OCI-M2 (cell line): ENCODE measurements around the gene UAP1L1.

Source experiments
- DNase-seq: peaks from one replicate; lab custom pipeline; 2025; ENCODE audit not compliant: unreplicated experiment; lab: John Stamatoyannopoulos, UW

Gene UAP1L1

DNA sequence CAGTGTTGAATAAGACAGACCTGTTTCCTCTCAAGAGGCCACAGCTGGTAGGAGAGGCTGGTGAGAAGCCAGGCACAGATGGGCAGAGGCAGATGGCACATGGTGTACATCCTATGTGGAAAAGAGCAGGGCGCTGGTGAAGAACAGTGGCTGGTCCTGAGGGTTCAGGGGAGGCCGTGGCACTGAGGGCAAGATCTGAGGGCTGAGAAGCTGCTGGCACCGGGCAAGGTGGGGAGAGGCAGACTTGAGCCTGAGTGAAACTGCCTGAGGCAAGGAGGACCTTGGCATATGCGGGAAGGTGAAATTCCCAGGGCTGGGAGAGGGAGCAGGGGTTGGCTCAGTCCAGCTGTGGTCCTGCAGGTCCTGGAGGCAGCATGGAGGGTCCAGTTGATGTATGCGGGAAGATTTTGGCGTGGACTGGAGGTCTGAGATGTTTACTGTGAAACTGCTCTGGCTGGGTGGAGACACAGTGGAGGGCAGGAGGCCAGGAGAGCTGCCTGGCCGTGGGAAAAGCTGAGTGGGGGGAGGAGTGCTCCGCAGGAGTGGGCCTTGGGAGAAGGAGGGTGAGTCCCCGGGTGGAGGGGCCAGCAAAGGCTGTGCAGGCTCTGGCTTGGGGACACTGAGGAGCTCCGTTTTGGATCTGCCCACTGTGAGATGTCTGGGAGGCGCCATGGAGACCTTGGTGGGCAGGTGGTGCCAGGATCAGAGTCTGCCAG lies 12.1 kb downstream of the UAP1L1 start:
- no peak for DNase-seq

DNA sequence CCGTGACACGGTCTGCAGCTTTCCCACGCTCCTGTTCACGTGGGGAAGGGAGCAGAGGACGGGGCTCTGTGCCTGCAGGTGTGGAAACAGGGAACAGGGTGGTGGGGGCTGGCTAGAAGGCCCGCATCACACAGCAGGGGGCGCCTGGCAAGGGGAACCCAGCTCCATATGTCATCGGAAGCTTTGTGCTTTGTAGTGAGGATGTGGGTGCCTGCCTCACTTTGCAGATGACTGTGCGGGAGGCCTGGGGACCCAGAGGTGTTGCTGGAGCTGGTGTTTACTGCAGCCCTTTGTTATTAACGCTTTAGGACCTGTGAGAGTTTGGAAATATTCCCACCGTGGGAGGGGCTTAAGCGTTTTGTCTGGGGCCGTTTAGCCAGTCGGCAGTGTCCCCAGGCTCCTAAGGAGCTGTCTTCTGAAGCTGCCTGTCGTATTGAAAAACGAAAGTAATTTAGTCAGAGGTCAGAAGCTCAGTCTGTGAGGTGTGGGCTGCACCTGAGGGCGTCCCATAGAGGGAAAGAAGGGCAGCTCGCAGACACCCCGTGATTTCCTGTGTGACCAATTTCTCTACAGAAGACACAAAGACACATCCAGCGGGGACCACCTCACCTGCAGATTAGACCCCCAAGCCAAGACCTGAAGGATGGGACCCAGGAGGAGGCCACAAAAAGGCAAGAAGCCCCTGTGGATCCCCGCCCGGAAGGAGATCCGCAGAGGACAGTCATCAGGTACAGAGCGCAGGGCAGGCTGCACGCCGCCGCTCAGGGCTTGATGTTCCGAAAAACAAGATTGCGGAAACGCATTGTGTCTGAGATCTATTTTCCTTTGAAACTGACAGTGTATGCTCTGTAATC lies 18.6 kb downstream of the UAP1L1 start:
- DNase-seq = no peak

DNA sequence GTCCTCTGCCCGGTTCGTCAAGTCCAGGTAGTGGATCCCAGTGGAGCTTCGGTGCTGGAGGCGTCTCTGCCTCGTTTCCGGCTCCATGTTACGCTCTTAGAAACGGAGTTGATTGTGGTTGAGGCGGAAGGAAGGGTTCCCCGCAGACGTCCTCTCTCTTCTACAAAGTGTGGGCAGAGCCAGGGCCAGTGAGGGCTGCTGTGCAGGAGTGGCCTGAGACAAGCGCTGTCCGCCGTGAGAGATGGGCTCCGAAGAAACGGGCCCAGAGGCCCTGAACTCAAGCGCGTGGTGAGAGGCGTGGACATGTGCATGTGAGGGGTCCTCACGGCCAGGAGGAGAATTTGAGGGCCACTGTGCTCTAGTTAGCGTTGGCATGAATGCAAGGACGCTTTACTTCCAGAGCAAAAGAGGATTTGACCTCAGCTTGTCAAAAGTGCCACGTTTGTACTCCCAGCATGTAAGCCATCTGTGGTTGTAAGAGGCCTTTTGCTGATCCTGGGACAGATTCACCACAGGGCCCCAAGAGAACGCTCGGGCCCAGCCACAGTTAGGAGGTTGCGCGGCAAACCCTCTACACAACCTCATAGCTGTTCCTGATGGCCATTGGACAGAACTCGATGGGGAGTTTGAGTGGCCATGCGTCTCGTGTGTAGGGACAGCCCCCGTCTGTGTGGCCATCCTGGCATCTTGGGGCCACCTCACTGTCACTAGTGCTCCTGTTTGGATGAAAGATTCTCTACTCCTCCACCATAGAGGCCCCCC lies 19.6 kb downstream of the UAP1L1 start:
- no peak for DNase-seq

DNA sequence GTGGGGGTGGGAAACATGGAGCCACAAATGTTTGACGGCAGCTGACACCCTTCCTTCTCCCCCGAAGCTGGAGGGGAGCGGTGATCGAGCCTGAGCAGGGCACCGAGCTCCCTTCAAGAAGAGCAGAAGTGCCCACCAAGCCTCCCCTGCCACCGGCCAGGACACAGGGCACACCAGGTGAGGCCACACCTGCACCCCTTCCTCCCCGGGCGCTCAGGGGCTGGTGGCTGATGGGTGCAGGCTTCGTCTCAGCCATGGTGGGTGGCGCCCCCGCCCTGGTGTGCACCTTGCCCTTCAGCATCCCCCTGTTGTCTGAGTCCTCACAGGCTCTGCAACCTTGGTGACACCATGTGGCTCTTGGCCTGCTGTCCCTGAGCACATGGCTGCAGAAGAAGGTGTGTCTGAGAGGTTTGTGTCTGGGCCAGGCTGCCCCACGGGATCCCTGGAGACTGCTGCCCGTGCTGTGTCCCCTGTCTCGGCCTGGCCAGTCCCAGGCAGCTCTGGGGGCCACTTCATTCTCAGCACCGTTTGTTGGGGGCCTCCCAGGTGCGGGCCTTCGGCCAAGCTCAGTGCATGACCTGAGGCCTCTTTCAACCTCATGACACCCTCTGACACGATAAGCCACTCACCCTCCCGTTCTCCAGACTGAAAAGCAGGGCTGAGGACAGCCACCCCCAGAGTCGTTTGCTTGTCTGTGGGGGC lies 20.6 kb downstream of the UAP1L1 start:
- no peak for DNase-seq

DNA sequence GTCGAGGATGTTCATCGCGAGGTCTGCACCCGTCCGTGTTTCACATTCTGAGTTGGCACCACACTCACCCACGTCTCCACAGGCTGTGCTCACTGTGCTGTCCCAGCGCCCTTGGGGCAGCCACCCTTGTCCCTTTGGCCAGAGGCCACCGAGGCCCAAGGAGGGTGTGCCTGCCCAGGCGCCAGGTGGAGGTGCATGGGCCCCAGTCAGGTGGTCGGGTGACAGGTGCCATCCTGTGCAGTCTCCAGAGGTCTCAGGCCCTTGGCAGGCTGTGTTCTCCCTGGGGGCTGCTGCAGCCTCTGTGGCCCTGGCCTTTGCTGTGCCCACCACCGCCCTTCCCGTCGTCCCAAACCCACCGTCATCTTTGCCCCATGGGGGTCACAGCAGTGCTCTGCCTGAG lies 21.9 kb downstream of the UAP1L1 start:
- DNase-seq = no peak

DNA sequence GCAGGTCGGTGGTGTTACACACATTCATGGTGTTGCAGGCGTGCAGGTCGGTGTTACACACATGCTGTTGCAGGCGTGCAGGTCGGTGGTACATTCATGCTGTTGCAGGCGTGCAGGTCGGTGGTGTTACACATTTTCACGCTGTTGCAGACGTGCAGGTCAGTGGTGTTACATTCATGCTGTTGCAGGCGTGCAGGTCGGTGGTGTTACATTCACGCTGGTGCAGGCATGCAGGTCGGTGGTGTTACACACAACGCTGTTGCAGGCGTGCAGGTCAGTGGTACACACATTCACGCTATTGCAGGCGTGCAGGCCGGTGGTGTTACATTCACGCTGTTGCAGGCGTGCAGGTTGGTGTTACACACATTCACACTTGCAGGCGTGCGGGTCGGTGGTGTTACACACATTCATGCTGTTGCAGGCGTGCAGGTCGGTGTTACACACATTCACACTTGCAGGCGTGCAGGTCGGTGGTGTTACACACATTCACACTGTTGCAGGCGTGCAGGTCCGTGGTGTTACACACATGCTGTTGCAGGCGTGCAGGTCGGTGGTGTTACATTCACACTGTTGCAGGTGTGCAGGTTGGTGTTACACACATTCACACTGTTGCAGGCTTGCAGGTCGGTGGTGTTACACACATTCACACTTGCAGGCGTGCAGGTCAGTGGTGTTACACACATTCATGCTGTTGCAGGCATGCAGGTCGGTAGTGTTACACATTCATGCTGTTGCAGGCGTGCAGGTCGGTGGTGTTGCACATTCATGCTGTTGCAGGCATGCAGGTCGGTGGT lies 26.1 kb downstream of the UAP1L1 start:
- no peak for DNase-seq

DNA sequence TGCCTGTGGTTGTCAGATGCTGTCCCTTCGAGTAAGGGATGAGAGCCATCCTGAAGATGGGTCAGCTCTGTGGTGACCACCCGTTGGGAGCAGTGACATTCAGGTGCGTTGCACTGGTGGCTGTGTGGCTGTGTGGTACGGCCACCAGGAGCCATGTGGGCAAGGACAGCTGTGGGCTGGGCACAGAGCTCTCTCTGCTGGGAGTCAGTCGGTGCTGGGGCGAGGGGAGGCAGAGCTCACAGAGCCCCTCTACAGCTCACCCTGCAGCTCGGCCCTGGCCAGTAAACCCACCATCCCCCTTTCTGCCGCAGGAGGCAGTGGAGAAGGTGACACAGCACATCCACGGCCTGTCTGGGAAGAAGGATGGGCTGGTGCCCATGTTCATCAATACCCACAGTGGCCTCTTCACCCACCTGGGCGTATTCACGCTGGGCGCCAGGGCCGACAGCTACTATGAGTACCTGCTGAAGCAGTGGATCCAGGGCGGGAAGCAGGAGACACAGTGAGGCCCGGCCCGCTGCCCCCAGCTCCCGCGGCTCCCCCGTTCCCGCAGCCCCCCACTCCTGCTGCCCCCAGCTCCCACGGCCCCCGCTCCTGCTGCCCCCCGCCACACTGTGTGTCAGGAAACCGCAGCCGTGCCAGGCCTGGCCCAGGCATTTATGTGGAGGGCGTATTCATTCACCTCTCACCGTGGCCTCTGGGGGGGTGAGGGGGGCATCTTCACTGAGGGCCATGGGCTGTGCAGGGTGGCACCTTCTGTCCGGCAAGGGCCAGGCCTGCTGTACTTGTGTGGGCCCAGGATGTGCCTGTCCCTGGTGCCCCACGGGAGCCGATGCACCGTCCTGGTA lies 28.7 kb downstream of the UAP1L1 start:
- DNase-seq = no peak

DNA sequence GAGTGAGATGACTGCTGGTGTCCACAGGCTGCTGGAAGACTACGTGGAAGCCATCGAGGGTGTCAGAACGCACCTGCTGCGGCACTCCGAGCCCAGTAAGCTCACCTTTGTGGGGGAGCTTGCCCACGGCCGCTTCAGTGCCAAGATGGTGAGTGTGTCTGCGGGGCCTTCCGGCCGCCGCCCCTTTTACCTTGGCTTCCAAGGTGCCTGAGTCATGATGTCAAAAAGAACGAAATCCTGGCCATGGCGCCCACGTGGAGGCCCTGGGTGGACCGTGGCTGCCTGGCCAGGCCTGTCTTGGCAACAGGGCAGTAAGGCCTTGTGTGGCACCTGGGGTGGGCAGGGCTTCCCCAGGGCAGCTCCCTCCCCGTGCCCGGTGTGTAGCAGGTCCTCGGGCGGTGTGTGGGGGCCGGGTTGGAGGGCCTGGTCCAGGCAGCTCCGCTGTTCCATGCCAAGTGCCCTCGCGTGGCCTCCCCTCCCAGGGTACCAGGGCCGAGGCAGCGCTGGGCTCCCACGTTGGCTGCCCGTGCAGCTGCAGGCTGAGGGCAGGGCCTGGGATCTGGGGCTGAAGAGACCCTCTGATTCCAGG lies 29.4 kb downstream of the UAP1L1 start:
- DNase-seq = no peak

DNA sequence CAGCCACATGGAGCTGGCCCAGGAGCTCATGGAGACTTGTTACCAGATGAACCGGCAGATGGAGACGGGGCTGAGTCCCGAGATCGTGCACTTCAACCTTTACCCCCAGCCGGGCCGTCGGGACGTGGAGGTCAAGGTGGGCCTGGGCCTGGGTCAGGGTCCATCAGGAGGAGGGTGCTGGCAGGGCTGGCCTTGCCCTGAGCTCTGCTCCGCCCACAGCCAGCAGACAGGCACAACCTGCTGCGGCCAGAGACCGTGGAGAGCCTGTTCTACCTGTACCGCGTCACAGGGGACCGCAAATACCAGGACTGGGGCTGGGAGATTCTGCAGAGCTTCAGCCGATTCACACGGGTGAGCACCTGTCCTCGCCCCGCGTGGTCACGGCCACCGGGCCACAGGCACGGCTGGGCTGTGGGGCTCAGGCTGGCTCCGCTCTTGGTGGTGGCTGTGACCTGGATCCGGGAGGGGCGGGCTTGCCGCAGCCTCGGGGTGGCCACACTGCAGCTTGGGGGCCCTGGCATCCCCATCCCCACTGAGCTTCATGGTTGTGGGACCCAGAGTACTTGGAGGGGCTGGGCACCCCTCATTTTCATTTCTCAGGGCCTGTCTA lies 30.1 kb downstream of the UAP1L1 start:
- no peak for DNase-seq

DNA sequence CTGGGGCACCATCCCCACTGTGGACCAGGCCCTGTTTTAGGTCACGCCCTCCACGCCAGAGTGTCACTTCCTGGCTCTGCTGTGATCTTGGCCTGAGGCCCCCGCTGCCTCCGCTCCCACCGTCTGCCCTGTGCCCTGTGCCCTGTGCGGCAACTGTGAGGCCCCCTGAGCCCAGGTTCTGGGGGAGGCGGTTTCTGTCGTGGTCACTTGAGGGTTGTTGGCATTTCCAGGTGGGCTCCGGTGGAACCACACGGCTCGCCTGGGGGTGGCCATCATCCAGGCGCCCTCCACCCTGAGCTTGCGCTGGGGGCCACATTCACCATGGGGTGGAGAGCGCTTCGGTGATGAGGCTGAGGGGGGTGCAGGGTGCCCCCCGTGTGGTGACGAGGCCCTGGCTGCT lies 30.7 kb downstream of the UAP1L1 start:
- no peak for DNase-seq

DNA sequence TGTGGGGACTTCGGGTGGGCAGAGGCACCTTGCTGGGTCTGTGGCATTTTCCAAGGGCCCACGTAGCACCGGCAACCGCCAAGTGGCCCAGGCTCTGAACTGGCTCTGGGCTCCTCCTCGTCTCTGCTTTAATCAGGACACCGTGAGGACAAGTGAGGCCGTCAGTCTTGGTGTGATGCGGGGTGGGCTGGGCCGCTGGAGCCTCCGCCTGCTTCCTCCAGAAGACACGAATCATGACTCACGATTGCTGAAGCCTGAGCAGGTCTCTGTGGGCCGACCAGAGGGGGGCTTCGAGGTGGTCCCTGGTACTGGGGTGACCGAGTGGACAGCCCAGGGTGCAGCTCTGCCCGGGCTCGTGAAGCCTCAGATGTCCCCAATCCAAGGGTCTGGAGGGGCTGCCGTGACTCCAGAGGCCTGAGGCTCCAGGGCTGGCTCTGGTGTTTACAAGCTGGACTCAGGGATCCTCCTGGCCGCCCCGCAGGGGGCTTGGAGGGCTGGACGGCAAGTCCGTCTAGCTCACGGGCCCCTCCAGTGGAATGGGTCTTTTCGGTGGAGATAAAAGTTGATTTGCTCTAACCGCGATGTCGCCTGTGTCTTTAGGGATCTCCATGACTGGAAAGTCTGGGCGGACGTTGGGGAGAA lies 31.4 kb downstream of the UAP1L1 start:
- no peak for DNase-seq

DNA sequence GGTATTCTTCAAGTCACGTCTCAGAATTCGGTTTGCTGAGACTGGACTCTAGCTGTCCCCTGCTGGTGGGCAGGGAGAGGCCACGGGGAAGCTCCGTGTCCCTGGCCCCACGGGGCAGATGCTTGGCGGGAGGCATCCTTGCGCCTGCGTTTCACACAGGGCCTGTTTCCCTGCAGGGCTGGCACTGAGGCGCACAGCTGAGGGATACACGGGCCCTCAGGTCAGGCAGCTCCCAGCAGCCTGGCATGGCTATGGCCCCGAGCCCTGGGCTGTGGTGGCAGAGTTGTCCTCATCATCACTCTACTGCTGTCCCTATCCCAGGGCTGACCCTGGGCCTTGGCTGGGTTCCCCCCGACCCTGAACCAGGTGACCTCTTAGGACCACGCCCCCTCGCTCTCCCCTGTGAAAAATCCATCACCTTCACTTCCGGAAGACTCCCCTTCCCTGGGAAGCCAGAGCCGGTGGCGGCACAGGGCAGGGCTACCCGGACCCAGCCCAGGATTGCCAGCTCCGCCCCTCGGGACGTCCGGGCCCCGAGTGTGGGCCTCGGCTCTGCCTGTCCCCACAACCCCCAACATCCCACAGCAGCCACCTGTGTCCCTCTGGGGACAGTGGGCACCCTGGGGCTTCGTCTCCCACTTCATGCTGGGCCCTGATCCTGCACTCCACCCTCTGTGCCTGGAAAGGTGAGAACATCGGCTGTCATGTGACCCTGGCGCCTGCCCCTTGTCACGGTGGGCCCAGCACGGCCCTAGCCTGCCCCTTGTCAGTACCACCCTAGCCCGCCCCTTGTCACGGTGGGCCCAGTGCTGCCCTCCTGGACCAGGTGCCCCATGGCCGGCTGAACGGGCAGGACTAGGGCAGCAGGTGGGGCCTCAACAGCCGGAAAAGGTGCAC lies 32.2 kb downstream of the UAP1L1 start:
- DNase-seq = no peak

DNA sequence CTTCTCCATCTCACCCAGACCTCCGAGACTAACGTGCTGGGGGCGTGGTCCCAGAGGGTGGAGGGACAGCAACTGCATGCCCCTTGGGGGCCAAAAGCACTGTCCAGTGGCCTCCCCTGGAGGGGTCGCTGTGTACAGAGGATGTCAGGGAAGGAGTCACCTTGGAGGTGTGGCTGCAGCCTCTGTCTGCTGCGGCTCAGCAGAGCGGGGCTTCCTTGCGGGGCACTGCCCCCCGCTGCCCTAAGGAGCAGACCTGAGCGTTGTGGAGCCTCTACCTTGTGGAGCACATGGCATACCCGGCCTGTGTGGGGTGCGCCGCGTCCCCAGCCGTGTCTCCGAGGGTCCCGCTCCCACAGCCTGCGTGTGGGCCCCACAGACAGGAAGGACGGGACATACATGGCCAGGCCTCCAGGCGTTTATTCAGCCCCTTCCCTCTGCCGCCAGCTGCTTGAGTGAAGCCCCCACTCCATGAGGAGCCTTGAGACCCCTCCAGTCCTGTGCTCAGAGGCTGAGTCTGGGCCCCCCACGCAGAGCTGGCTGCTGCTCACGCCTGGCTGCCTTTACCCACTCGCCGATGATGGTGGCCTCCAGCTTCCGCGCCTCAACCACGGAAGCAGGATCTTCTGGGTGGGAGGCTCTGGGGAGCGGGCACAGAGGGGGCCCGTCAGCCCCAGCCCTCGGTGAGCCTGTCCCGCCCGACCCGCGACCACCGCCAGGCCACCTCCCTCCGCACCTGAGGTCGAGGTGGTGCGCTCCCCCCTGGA lies 33.0 kb downstream of the UAP1L1 start:
- no peak for DNase-seq

DNA sequence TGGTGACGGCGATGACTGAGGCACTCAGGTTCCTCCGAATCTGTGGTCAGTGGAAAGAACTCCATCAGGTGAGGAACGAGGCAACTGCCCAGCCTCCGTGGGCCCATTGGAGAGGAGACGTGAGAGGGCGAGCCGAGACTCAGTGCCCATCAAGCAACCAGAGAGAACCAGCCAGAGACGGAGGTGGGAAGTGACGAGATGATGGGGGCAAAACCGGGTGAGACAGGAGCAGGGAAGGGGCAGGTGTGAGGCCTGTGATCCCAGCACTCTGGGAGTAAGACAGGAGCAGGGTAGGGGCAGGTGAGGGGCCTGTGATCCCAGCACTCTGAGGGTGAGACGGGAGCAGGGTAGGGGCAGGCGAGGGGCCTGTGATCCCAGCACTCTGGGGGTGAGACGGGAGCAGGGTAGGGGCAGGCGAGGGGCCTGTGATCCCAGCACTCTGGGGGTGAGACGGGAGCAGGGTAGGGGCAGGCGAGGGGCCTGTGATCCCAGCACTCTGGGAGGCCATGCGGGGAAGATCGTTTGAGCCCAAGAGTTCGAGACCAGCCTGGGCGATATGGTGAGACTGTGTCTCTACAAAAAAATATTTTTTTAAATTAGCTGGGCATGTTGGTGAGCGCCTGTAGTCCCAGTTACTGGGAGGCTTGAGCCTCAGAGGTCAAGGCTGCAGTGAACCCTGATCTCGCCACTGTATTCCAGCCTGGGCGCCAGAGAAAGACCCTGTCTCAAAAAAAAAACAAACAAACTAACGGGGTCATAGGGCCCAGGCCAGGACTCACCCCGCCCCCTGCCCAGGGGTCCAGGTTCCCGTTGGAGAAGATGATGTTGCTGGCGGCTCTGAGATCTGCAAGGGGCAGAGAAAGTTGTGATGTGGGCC lies 33.8 kb downstream of the UAP1L1 start:
- no peak for DNase-seq

DNA sequence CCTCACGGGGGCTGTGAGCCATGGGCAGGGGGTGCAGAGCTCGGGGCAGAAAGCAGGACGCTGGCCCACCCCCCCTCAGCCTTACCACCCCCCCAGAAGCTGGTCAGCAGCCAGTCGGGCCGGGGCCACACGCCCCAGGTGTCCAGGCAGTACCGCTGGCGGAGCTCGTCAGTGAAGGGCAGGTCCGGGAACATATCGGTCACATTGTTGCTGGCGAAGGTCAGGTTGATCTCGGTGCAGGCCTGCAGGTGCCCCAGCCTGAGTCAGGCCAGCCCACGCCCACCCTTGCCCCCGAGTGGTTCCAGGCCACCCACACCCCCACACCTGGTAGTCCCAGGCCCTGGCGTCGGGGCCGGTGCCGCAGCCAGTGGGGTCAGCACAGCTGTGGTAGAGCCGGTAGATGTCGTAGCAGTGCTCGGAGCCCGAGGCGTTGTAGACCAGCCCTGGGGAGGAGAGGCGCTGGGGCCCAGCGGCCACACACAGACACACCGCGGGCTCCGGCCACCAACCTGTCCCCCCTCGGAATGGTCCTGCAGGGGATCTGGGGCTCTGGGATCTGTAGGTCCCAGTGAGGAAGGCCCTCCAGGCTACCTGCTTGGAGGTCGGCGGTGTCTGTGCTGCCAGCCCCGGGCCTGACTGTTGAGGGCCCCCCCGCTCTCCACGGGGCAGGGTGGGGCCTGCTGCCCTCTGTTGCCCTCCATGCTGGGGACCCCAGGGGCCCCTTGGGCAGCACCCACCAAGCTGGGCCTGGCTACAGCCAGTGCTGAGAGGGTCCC lies 34.7 kb downstream of the UAP1L1 start:
- no peak for DNase-seq
